Bronchial epithelial cell (primary cell): ENCODE results near the gene PPP2R2C. TPM values are rescaled to one million over a fixed set of nuclear protein-coding genes. Genes with fewer than 3 reads are reported as not detected.

Source experiments
- DNase-seq: peaks from one replicate; pipeline ENCODE4 v3.0.0-alpha.2; 2010; ENCODE audit warnings: low read depth
- FAIRE-seq: peaks from 2 replicates; lab custom pipeline; 2011; peaks lifted over from hg19 to GRCh38; lab: Jason Lieb, UNC
- H3K27me3 ChIP-seq: 2 replicates; pipeline ENCODE4 v1.5.1; 2011; ENCODE audit warnings: low read length; ENCODE audit not compliant: control insufficient read depth, insufficient read depth
- H3K36me3 ChIP-seq: 2 replicates; pipeline ENCODE4 v1.5.1; 2011; ENCODE audit warnings: low read length; ENCODE audit not compliant: control insufficient read depth, insufficient read depth
- H3K4me3 ChIP-seq: 2 replicates; pipeline ENCODE4 v1.5.1; 2011; ENCODE audit warnings: mild to moderate bottlenecking, low read depth, low read length, control low read depth
- total RNA-seq: library from RNA; depleted of rRNA; stranded (reverse); fragments of >200 nt; gene quantifications from 2 replicates; pipeline ENCODE4 v1.2.1, GENCODE V29; 2014
- TF ChIP-seq, protein P1 (sequence below): IDR thresholded peaks from 2 replicates; pipeline ENCODE4 v1.5.1; 2011; ENCODE audit warnings: mild to moderate bottlenecking, moderate library complexity, low read length, control low read depth, inconsistent platforms; ENCODE audit not compliant: insufficient read depth, severe bottlenecking

Gene PPP2R2C
- total RNA-seq, 1 donor from 2014 or later = 1.1 TPM

DNA sequence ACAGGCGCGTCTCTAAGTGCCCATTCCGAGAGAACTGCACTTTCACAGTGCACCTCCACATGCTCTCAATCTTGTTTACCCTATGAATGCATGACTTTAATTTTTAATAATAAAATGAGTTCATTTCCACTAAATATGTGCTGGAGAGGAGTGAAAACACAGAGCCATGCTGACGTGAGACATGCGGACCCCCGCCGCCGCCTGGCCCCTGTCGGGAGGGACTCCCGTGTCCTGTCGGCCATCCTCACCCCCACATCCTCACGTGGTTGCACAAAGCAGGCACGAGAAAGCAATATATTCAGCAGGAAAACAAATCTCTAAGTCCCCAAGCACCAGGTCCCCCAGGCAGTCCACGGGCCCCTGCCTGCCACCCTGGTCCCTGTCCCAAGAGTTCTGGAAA is 23.1 kb downstream of the PPP2R2C start:
- TF ChIP-seq, protein P1, sequence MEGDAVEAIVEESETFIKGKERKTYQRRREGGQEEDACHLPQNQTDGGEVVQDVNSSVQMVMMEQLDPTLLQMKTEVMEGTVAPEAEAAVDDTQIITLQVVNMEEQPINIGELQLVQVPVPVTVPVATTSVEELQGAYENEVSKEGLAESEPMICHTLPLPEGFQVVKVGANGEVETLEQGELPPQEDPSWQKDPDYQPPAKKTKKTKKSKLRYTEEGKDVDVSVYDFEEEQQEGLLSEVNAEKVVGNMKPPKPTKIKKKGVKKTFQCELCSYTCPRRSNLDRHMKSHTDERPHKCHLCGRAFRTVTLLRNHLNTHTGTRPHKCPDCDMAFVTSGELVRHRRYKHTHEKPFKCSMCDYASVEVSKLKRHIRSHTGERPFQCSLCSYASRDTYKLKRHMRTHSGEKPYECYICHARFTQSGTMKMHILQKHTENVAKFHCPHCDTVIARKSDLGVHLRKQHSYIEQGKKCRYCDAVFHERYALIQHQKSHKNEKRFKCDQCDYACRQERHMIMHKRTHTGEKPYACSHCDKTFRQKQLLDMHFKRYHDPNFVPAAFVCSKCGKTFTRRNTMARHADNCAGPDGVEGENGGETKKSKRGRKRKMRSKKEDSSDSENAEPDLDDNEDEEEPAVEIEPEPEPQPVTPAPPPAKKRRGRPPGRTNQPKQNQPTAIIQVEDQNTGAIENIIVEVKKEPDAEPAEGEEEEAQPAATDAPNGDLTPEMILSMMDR = no peak
- Histone ChIP-seq H3K4me3 (no peak overlapping the region), H3K27me3 (no peaks in the 10 kb centered on the region), H3K36me3 (no peaks in the 10 kb centered on the region)
- FAIRE-seq (no peak), DNase-seq (no peak)

DNA sequence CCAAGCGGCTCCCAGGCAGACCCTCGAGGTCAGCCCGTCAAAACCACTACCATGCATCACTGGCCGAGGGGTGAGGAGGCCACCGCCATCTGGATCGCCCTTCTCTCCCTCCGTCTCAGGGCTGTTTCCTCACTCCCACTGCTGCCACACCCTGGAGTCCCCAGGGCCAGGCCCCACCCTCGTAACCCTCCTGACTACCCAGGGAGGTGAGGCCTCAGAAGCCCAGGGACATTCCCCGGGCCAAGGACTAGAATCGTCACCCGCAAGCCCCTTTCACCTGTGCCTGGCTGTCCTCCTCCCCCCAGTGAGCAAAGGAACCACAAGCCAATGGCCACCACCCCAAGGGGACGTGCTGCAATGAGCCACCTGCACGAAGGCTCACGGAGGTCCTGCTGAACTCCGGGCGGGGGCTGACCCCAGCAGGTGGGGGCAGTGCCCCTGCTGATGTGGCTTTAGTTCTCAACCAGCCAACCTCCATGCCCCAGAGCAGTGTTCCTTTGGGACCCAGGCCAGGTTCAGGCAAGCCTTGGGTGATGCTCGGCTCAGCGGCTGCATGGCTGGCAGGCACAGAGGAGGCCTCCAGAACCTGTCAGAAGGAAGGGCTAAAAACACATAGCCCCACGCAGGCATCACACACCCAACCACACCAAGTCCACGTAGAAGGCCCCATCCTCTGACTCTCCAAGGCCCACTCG is 23.8 kb downstream of the PPP2R2C start:
- Histone ChIP-seq H3K27me3 (no peaks in the 10 kb centered on the region), H3K4me3 (no peak overlapping the region)
- FAIRE-seq = no peak

DNA sequence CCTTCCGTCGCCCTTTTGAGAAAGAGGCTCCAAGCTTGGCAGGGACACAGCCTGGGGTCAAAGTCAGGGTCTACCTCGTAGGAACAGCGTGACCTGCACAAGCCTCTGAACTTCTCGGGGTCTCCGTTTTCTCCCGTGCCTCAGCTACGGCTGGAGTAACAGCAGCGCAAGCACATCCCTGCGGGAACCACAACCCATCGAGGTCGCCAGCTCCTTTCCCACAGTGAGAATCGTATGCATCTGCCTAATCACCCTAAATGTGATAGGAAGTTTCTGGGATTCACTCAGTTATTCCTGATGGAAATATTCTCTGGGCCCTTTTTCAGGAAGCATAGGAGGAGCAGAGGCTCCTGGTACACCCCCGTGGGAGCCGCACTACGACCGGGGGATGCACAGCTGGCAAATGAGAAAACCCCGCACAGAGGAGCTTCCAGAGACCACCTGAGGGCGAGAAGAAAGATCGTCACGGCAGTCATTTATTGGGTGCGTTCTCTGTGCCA is 24.7 kb downstream of the PPP2R2C start:
- H3K27me3 ChIP-seq = no peaks in the 10 kb centered on the region
- DNase-seq = no peak
- TF ChIP-seq, protein P1 = no peak
- H3K36me3 ChIP-seq = no peaks in the 10 kb centered on the region
- no peak for FAIRE-seq
- H3K4me3 ChIP-seq = no peak overlapping the region

More for the DNA sequence above, 23.8 kb downstream of the PPP2R2C start:
- no peak for DNase-seq
- H3K36me3 ChIP-seq = no peaks in the 10 kb centered on the region
- TF ChIP-seq, protein P1 = no peak

DNA sequence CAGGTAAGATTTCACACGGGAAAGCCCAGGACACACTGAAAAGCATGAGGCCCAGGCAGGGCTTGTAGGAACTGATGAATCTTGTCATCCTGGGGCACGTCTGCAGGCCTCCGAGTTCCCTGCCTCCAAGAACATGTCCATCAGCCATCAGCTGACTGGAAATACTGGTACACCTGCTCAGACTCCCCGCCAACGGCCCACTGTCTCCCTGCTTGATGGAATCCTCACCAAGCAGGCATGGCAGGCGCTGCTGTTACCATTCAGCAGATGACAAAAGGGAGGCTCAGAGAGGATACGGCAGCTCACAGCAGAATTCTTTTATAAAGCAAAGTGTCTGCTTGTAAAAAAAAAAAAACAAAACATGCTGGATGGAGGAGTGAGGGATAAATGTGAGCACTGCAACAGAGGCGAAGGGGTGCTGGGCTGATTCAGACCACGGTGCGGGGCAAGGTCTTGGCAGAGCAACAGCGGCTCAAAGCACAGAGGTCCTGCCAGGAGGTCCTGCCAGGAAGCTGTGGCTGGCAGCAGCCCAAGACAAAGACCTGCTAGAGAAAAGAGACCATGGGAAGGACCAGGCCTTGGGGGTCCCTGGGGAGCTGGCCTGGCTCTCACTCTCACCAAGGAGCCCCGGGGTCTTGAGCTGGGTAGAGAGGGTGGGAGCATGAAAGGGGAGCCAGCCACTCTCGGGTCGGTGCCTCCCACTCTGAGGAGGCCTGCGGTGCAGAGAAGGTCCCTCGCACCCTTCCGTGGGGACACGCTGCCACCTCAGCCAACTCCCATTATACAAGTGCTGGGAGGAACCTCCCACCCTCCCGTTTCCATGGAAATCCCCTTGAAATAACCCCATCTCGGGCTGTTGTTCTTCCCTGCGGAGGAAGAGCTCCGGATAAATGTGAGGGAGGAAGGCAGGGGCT is 25.6 kb downstream of the PPP2R2C start:
- TF ChIP-seq, protein P1 = no peak
- DNase-seq = no peak
- no peak for FAIRE-seq
- no peaks in the 10 kb centered on the region for H3K27me3 ChIP-seq
- H3K36me3 ChIP-seq = no peaks in the 10 kb centered on the region
- no peak overlapping the region for H3K4me3 ChIP-seq

DNA sequence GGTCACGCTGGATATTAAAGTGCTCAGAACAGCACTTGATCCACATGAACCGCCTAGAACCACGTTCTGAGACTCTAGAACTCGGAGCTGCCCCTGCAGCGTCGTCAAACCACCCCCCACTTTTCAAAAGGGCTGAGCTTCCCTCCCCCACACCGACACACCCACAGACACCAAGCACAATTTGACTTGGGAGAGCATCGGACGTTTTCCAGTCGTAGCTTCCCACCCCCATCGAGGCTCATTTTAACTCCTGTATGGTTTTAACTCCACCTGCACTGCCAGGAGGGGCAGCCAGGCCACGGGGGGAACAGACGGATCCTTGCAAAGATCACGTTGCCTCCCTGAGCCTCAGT is 26.3 kb downstream of the PPP2R2C start:
- TF ChIP-seq, protein P1 = no peak
- Histone ChIP-seq H3K36me3 (no peaks in the 10 kb centered on the region), H3K27me3 (no peaks in the 10 kb centered on the region), H3K4me3 (no peak overlapping the region)
- FAIRE-seq (no peak), DNase-seq (no peak)
